Adipocyte (in vitro differentiated cells): Measurements from ENCODE around the gene BACH2.
"Not testable (repeated sequence)": the region's sequence is repeated elsewhere in the genome, so short reads cannot be mapped to it uniquely, and the experiment has no call there.

Experiments used
- DNase-seq: peaks from one replicate; pipeline ENCODE4 v3.0.0-alpha.2; 2015; ENCODE audit warnings: low read depth
- H3K27me3 ChIP-seq: replicated peaks from 2 replicates; pipeline ENCODE4 v1.7.0; 2013; ENCODE audit warnings: mild to moderate bottlenecking, low read length, moderate library complexity; ENCODE audit not compliant: control insufficient read depth, insufficient read depth
- H3K36me3 ChIP-seq: 2 replicates; pipeline ENCODE4 v1.7.0; 2013; ENCODE audit warnings: low read length, mild to moderate bottlenecking, moderate library complexity; ENCODE audit not compliant: control insufficient read depth, insufficient read depth, severe bottlenecking
- H3K4me1 ChIP-seq: 2 replicates; pipeline ENCODE4 v1.7.0; 2013; ENCODE audit warnings: mild to moderate bottlenecking, low read length, moderate library complexity; ENCODE audit not compliant: control insufficient read depth, insufficient read depth
- H3K4me3 ChIP-seq: 2 replicates; pipeline ENCODE4 v1.7.0; 2013; ENCODE audit warnings: mild to moderate bottlenecking, low read length, moderate library complexity
- H3K9ac ChIP-seq: 2 replicates; pipeline ENCODE4 v1.7.0; 2013; ENCODE audit warnings: mild to moderate bottlenecking, low read length, moderate library complexity
- H3K9me3 ChIP-seq: 2 replicates; pipeline ENCODE4 v1.7.0; 2013; ENCODE audit warnings: mild to moderate bottlenecking, low read length, moderate library complexity; ENCODE audit not compliant: control insufficient read depth

Gene BACH2

DNA sequence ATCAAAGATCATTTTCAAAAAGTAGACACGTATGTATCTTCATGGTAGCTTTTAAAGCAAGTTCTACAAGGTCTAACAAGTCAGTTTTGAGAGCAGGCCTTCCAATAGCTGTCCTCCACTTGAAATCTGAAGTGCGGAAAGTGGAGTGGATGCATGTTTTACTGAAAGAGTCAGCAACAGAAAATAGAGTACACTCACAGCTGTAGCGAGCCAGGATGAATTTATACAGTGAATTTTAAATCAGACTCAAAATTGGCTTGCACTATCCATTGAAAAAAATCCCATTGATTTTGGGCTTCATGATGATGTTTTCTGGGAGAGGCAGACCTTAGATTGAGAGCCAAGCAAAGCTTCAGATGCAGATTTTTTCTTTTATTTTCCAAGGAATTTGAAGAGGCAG lies 321.8 kb downstream of the BACH2 start:
- no peak overlapping the region for H3K4me3 ChIP-seq
- H3K27me3 ChIP-seq = no peaks in the 10 kb centered on the region
- no peaks in the 10 kb centered on the region for H3K9me3 ChIP-seq
- no peak for DNase-seq
- no peaks in the 10 kb centered on the region for H3K36me3 ChIP-seq
- no peak overlapping the region for H3K9ac ChIP-seq
- peaks cover 26% of the 10 kb centered on the region for H3K4me1 ChIP-seq

DNA sequence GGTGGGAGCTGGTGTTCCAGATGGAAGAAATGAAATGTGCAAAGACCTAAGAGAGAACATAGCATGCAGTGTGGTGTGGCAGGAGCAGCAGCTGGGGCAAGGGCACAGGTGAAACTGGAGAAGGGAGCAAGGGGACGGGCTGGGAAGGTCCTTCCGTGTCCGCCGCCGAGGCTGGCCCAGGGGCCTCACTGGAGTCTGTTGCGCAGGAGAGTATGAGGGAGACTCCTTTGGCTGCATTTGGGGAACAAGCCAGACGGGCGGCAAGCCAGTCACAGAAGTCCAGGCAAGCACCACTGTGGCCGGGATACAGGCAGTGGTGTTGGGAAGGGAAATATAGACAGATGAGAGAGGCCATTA lies 324.6 kb downstream of the BACH2 start:
- DNase-seq = no peak
- Histone ChIP-seq H3K4me1 (peaks cover 6% of the 10 kb centered on the region), H3K27me3 (no peaks in the 10 kb centered on the region), H3K4me3 (no peak overlapping the region), H3K9ac (no peak overlapping the region), H3K9me3 (no peaks in the 10 kb centered on the region), H3K36me3 (no peaks in the 10 kb centered on the region)

DNA sequence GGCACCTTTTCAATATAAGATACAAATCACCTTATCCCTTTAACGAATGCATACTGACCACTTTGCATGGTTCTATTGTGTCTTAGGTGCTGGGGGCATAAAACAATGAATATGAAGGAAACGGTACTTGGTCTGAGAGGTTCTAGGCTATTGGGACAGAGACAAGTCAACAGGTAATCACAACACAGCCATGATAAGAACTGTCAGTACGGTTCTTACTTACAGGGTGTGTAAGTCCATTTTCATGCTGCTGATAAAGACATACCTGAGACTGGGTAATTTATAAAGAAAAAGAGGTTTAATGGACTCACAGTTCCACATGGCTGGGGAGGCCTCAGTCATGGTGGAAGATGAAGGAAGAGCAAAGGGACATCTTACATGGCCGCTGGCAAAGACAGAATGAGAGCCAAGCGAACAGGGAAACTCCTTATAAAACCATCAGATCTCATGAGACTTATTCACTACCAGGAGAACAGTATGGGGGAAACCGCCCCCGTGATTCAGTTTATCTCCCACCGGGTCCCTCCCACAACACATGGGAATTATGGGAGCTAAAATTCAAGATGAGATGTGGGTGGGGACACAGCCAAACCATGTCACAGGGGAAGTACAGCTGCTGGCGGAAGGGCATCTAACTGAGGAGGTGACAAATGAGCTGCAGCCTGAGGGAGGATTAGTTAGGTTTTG lies 325.2 kb downstream of the BACH2 start:
- H3K9me3 ChIP-seq, H3K36me3 ChIP-seq, H3K4me1 ChIP-seq, H3K4me3 ChIP-seq, DNase-seq, H3K27me3 ChIP-seq: not testable (repeated sequence)
- H3K9ac ChIP-seq = peak overlapping the region; percentile 2

DNA sequence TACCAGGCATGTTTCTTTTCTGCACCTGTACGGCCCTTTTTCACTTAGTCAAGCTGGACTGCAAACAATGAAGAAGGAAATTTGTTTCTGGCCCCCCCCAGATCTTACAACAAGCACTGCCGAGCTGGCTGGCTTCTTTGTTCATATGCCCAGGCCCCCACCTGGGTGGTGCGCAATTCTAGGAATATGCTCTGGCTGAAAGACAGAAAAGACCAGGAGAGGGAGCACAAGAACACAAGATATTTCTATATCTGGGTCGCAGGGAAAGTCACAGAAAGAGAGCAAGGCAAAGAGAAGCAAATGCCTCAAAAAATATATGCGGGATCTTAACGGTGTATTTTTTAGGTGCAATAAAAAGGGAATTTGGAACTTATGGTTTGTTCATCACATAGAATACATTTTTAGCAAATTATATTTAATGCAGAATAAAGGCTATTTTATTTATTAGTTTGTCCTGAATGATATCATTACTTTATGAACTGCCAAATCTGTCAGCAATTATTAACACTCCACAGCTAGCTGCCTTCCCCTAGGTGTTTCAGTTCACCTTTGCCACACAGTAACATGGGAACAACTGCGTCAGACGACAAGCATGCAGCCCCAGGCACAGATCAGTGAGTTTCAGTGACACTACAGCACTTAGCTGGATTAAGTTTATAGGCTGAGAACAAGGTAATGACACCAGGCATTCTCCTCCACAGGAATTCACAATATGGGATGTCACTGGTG lies 325.9 kb downstream of the BACH2 start:
- DNase-seq = peak; percentile 84
- Histone ChIP-seq H3K9me3 (no peaks in the 10 kb centered on the region), H3K36me3 (no peaks in the 10 kb centered on the region), H3K4me1 (peaks cover 5% of the 10 kb centered on the region), H3K27me3 (no peaks in the 10 kb centered on the region), H3K4me3 (no peak overlapping the region), H3K9ac (peak overlapping the region; percentile 2)

DNA sequence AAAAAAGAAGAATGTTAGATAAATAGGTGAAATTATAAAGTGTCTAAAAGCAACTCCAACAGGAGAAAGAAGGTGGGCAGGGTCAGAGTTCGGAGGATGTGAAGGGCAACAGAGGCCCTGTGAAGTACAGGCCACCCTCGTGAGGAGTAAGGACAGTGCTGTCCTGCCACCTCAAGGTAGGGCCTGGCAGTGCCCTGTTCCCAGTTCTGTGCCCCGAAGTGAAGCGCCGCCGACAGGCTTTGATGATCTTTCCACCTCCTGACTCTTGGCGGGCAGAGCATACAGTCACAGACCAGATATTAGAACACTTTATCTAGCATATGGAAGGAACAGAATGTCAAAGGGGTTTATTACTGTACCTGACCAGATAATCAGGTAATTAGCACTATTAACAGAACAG lies 326.6 kb downstream of the BACH2 start:
- Histone ChIP-seq H3K9me3 (no peaks in the 10 kb centered on the region), H3K9ac (no peak overlapping the region), H3K4me3 (no peak overlapping the region), H3K4me1 (peaks cover 5% of the 10 kb centered on the region), H3K36me3 (no peaks in the 10 kb centered on the region), H3K27me3 (no peaks in the 10 kb centered on the region)
- DNase-seq = no peak

DNA sequence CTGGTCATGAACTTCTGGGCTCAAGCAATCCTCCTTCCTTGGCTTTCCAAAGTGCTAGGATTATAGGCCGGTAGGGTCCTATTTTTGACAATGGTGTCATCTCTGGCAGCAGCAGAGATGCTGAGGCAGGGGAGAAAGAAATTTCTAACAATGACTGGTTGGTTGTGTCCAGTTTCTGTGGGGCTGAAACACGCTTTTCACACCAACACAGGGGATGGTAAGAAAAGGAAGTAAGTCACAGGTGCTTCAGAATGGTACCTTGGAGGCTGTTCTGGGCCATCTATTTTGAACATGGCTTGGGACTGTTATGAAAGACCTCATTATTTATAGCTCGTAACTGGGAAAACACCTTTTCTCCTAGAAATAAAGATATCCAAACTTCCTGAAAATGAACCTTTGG lies 329.7 kb downstream of the BACH2 start:
- Histone ChIP-seq H3K4me1 (peaks cover 5% of the 10 kb centered on the region), H3K9me3 (no peaks in the 10 kb centered on the region), H3K4me3 (no peak overlapping the region), H3K9ac (no peak overlapping the region), H3K36me3 (no peaks in the 10 kb centered on the region), H3K27me3 (no peaks in the 10 kb centered on the region)
- no peak for DNase-seq

DNA sequence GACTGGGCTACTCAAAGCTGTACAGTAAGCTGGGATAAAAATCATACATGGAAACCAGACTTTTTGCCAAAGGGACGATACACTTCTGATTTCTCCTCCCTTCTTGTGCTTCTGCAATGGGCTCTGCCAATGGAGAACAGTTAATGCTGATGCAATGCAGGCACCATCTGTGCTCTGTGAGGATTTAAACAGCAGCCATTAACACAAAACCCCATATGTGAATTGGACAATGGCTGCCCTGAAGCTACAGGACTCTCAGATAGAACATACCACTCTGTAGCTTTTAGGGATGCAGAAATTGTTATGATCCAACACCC lies 330.5 kb downstream of the BACH2 start:
- no peaks in the 10 kb centered on the region for H3K27me3 ChIP-seq
- H3K36me3 ChIP-seq = no peaks in the 10 kb centered on the region
- no peak overlapping the region for H3K4me3 ChIP-seq
- peaks cover 5% of the 10 kb centered on the region for H3K4me1 ChIP-seq
- H3K9me3 ChIP-seq = no peaks in the 10 kb centered on the region
- no peak overlapping the region for H3K9ac ChIP-seq
- no peak for DNase-seq

DNA sequence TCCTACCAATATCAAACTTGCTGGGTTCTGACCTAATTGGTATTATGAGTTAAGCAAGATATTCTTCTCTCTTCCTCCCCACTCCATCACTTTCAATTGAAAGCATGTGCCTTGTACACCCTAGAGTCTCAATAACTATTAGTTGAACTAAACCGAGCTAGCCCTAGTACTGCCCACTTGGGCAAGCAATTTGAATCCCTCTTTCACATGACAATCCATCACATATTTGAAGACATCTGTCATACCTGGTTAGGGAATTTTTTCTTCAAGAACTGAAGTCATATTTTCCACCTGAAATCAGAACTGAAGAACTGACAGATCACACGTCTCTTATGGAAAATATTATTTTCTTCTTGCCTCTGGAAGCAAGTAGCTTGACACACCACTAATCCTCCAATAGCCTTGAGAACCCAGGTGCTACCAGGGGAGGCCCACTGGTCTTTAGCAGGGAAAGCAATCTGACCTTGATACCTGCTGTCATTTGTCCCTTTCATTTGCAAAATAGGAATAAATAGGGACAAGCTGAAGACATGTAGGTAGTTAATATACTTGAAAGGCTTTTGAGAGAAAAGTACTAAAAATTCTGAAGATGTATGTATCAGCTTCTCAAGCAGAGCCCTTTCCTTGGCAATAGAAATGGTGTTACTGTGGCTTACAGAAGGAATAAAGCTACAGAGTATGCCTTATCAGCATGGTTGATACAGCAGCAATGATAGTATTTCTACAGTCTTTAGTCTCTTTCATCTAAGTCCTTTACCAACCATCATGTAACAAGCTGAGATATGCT lies 331.0 kb downstream of the BACH2 start:
- H3K4me3 ChIP-seq = no peak overlapping the region
- no peaks in the 10 kb centered on the region for H3K36me3 ChIP-seq
- no peaks in the 10 kb centered on the region for H3K4me1 ChIP-seq
- no peaks in the 10 kb centered on the region for H3K27me3 ChIP-seq
- no peak for DNase-seq
- no peak overlapping the region for H3K9ac ChIP-seq
- H3K9me3 ChIP-seq = no peaks in the 10 kb centered on the region

DNA sequence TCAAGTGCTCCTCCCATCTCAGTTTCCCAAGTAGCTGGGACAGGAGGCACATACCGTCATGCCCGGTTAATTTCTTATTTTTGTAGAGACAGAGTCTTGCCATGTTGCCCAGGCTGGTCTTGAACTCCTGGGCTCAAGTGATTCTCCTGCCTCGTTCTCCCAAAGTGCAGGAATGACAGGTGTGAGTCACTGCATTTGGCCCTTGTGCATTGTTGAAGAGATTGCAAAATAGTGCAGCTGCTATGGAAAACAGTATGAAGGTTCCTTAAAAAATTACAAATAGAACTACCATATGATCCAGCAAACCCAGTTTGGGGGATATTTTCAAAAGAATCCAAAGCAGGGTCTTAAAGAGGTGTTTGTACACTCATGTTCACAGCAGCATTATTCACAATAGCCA lies 333.3 kb downstream of the BACH2 start:
- H3K36me3 ChIP-seq = no peaks in the 10 kb centered on the region
- H3K9ac ChIP-seq = no peak overlapping the region
- H3K27me3 ChIP-seq = no peaks in the 10 kb centered on the region
- H3K4me3 ChIP-seq = no peak overlapping the region
- no peak for DNase-seq
- no peaks in the 10 kb centered on the region for H3K4me1 ChIP-seq
- no peaks in the 10 kb centered on the region for H3K9me3 ChIP-seq

DNA sequence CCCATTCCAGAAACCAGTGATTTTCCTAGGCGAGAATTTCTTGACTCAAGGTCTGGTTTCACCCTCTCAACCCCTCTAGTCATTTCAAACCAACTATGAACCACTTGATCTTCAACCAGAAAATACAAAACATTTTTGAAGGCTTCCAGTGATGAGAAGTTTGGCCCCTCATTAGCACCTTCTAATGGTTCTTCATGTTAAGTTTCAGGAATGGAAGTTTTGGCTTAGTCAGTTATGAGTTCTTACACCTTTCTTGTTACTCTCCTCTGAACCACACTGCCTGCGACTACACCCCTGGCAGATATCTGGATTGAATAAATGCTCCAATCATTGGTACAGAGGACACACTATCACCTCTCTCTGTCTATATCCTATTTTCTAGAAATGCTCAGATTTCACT lies 335.2 kb downstream of the BACH2 start:
- H3K27me3 ChIP-seq = no peaks in the 10 kb centered on the region
- no peak for DNase-seq
- no peak overlapping the region for H3K4me3 ChIP-seq
- no peak overlapping the region for H3K9ac ChIP-seq
- peaks cover 6% of the 10 kb centered on the region for H3K4me1 ChIP-seq
- H3K36me3 ChIP-seq = no peaks in the 10 kb centered on the region
- H3K9me3 ChIP-seq = no peaks in the 10 kb centered on the region

DNA sequence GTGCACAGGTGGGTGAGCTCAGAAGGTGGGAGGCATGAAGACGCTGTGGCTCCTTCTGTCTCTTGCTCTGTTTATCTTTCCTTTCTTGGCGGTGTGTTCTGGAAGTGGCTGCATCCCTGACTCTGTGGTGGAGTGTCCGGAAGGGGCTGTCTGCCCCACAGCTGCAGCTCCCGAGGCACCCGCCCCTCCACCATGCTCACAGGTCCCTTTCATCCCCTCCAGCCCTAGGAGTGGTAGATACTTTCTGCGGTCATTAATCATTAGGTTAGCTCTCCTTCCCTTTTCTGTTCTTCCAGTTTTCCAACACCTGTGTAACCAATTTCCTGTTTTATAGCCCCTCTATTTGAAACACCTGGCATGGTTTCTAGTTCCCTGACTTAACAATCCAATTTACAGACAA lies 336.8 kb downstream of the BACH2 start:
- Histone ChIP-seq H3K4me3 (no peak overlapping the region), H3K36me3 (no peaks in the 10 kb centered on the region), H3K9ac (no peak overlapping the region), H3K9me3 (no peaks in the 10 kb centered on the region), H3K27me3 (no peaks in the 10 kb centered on the region), H3K4me1 (peaks cover 16% of the 10 kb centered on the region)
- no peak for DNase-seq
